ENCODE results near the gene GNAL. TPM values are rescaled to one million over a fixed set of nuclear protein-coding genes. Genes with fewer than 3 reads are reported as not detected.
"Not testable (repeated sequence)": the region's sequence is repeated elsewhere in the genome, so short reads cannot be mapped to it uniquely, and the experiment has no call there.

The GNAL gene
- total RNA-seq, 2 experiments from 2014 or later = 0.04 to 0.27 TPM

DNA sequence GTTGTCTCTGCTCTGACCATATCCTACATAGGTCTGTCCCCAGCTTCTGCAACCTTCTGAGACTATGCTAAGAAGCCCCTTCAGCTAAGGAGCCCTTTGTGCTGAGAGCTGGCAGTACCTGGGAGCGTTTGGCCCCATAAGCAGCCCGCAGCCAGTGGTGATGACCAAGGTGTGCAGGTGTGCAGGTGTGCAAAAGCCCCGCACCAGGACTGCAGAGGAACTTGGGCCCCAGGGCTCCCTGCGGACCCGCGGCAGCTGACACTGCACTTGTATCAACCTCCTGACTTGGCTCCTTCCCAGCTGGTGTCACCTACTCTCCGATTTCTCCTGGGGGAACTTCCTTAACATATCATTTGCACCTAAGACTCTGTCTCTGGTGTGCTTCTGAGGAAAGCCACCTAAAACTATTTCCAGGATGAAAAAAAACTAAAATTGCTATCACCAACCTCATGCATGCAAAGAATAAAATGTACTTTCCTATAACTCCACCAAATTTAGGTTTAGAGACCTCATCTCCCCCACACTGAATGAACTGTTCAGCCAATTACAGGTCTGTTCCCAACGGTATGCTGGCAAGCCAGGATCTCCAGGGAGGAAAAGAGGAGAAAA is 16.1 kb upstream of the GNAL start:
- ChIA-PET CTCF (no interaction called here), POLR2A (no interaction called here)
- Mint-ChIP-seq H3K4me1 (no peaks in the 10 kb centered on the region), H3K27ac (no peak overlapping the region), H3K27me3 (peaks cover 4% of the 10 kb centered on the region), H3K36me3 (ENCODE audit: low read depth) (no peaks in the 10 kb centered on the region), H3K9me3 (no peaks in the 10 kb centered on the region), H3K4me3 (no peak overlapping the region)
- no peak for DNase-seq

DNA sequence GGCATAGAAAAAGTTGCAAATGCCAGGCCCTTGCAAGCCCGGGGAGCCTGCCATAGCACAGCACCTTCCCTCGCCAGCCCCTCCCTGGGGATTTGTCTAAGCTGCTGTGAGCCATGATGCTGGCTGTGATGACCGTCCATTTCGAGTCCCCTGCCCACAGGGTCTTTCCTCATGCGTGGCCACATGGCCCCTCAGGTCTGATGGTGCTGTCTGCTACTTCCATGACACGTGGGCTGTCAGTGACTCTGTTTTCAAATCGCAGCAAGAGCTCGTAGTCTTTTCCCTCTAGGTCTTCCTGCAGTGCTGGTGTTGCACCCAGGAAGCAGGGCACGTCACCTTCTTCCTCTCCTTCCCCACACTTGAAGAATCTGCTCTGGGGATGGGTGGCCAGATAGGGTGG is 15.5 kb upstream of the GNAL start:
- ChIA-PET POLR2A (no interaction called here), CTCF (no interaction called here)
- Mint-ChIP-seq H3K4me1 (no peaks in the 10 kb centered on the region), H3K27ac (no peak overlapping the region), H3K9me3 (no peaks in the 10 kb centered on the region), H3K27me3 (peaks cover 6% of the 10 kb centered on the region), H3K4me3 (no peak overlapping the region), H3K36me3 (ENCODE audit: low read depth) (no peaks in the 10 kb centered on the region)
- DNase-seq = no peak

DNA sequence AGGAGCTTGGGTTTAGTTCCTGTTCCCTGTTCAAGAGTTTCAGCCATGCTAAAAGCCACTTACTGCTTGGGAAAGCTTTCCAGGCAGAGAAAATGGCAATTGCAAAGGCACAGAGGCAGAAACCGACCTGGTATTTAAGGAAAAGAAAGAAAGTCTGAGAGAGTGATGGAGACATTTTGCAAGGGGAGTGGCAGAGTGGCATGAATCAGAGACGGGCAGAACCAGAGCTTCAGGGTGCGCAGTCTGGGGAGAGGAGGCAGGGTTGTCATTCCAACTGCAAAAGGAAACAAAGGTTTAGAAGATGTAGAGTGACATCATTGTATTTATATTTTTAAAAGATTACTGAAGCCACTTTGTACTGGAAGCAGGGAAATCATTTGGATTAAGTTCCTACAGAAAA is 14.9 kb upstream of the GNAL start:
- POLR2A ChIA-PET = no interaction called here
- Mint-ChIP-seq H3K4me1 (no peaks in the 10 kb centered on the region), H3K36me3 (ENCODE audit: low read depth) (no peaks in the 10 kb centered on the region), H3K27ac (no peak overlapping the region), H3K4me3 (no peak overlapping the region), H3K9me3 (no peaks in the 10 kb centered on the region), H3K27me3 (peaks cover 11% of the 10 kb centered on the region)
- CTCF ChIA-PET = no interaction called here
- no peak for DNase-seq

DNA sequence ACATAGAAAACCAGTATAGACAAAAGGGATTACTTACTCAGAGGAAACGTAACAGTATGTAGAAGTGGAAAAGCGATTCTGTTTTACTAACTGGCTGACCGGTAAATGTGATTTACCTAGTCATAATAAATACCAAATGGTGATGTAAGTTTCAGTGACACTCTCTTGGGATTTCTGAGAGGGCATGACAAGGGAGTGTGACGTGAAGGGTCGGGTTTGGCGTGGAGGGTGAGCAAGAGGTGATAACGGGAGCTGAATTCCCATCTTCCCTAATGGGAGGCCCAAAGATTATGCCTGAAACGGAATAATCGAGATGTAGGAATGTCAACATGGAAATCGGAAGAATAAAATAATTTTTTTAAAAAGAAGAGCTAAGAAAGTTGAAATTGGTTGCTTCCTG is 12.7 kb upstream of the GNAL start:
- H3K9me3 Mint-ChIP-seq = no peaks in the 10 kb centered on the region
- peaks cover 17% of the 10 kb centered on the region for H3K27me3 Mint-ChIP-seq
- H3K4me3 Mint-ChIP-seq = no peak overlapping the region
- H3K27ac Mint-ChIP-seq = no peak overlapping the region
- CTCF ChIA-PET = interaction anchor here (2.0 kb wide), 1 partner anchor 10 kb away, joined by 6 read pairs; no protein-coding TSS in a partner anchor
- H3K36me3 Mint-ChIP-seq (ENCODE audit: low read depth) = no peaks in the 10 kb centered on the region
- no peak for DNase-seq
- POLR2A ChIA-PET = interaction anchor here (0.6 kb wide), 1 partner anchor 316 kb away, joined by 4 read pairs; no protein-coding TSS in a partner anchor
- no peaks in the 10 kb centered on the region for H3K4me1 Mint-ChIP-seq

DNA sequence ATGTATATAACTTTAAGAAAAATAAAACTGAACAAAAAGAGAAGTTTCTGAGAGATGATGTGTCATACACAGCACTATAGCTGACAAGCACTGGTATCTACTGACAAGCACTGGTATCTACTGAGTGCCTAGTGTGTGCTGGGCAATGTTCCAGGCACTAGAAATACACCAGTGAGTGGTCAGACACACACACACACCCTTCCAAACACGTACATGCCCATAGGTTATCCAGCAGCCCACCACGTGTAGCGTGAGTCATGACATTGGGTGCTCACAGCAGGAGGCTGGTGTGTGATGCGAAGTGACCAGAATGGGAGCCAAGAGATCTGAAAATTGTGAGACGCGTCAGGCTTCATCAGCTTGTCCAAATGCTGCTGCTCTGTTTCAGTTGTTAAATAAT is 12.2 kb upstream of the GNAL start:
- POLR2A ChIA-PET = interaction anchor here (0.6 kb wide), 1 partner anchor 316 kb away, joined by 4 read pairs; no protein-coding TSS in a partner anchor

DNA sequence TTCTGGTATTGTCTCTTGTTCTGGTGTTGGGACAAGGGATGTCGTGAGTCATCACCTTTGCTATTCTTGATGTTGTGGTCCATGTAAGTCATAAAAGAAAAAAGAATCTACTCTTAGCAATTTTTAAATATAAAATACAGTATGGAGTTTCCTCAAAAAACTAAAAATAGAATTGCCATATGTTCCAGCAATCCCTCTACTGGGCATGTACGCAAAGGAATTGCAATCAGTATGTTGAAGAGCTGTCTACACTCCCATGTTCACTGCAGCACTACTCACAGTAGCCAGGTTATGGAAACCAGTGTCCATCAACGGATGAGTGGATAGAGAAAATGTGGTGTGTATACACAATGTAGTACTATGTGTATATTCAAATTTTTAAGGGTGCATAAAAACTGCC is 10.9 kb upstream of the GNAL start:
- CTCF ChIA-PET = no interaction called here
- H3K36me3 Mint-ChIP-seq (ENCODE audit: low read depth) = no peaks in the 10 kb centered on the region
- no peaks in the 10 kb centered on the region for H3K9me3 Mint-ChIP-seq
- H3K27me3 Mint-ChIP-seq = peaks cover 27% of the 10 kb centered on the region
- POLR2A ChIA-PET = no interaction called here
- no peaks in the 10 kb centered on the region for H3K4me1 Mint-ChIP-seq
- DNase-seq = no peak
- H3K27ac Mint-ChIP-seq = no peak overlapping the region
- H3K4me3 Mint-ChIP-seq = no peak overlapping the region

More for the DNA sequence above, 12.2 kb upstream of the GNAL start:
- Mint-ChIP-seq H3K9me3 (no peaks in the 10 kb centered on the region), H3K36me3 (ENCODE audit: low read depth) (no peaks in the 10 kb centered on the region), H3K4me1 (no peaks in the 10 kb centered on the region), H3K27ac (no peak overlapping the region), H3K27me3 (peaks cover 17% of the 10 kb centered on the region), H3K4me3 (no peak overlapping the region)
- DNase-seq = no peak
- CTCF ChIA-PET = interaction anchor here (2.0 kb wide), 1 partner anchor 11 kb away, joined by 6 read pairs; no protein-coding TSS in a partner anchor

DNA sequence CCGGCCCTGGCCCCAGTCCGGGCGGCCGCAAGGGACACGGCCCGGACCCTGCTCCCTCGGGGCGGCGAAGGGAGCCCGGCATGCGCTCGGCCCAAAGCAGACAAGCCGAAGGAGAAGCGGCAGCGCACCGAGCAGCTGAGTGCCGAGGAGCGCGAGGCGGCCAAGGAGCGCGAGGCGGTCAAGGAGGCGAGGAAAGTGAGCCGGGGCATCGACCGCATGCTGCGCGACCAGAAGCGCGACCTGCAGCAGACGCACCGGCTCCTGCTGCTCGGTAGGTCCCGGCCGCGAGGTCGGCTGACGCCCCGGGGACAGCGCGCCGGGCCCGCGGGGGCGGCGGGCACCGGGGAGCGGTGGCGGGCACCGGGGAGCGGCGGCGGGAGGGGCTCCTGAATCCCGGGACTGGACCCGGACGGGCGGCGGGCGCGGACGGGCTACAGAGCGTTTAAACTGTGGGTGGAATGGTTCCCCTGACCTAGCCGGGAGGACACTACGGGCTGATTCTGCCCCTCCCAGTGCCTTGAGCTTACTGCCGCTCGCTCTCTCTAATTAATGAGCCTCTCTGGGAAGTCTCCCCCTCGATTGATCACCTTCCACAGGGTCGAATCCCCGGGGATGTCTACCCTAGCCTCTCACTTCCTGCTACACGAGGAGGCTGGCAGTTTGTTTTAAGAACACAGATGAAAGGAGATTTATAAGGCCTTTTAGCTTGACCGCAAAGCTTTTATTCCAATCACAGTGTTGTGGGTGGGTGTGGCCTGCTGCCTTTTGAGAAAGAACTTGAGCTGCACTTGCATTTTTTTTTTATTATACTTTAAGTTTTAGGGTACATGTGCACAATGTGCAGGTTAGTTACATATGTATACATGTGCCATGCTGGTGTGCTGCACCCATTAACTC is 853 bp downstream of the GNAL start:
- H3K4me1 Mint-ChIP-seq = peaks cover 10% of the 10 kb centered on the region
- no peaks in the 10 kb centered on the region for H3K9me3 Mint-ChIP-seq
- no peaks in the 10 kb centered on the region for H3K36me3 Mint-ChIP-seq (ENCODE audit: low read depth)
- H3K27me3 Mint-ChIP-seq = peaks cover 55% of the 10 kb centered on the region
- CTCF ChIA-PET = no interaction called here
- H3K27ac Mint-ChIP-seq = no peak overlapping the region
- H3K4me3 Mint-ChIP-seq = peak overlapping the region; percentile 54
- peak; percentile 12 for DNase-seq
- POLR2A ChIA-PET = no interaction called here

DNA sequence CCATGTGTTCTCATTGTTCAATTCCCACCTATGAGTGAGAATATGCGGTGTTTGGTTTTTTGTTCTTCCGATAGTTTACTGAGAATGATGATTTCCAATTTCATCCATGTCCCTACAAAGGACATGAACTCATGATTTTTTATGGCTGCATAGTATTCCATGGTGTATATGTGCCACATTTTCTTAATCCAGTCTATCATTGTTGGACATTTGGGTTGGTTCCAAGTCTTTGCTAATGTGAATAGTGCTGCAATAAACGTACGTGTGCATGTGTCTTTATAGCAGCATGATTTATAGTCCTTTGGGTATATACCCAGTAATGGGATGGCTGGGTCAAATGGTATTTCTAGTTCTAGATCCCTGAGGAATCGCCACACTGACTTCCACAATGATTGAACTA is 1.6 kb downstream of the GNAL start:
- POLR2A ChIA-PET; H3K9me3 Mint-ChIP-seq; H3K36me3 Mint-ChIP-seq (ENCODE audit: low read depth); DNase-seq; H3K27ac Mint-ChIP-seq; CTCF ChIA-PET; H3K4me3 Mint-ChIP-seq: not testable (repeated sequence)
- H3K27me3 Mint-ChIP-seq = peaks cover 53% of the 10 kb centered on the region
- peaks cover 10% of the 10 kb centered on the region for H3K4me1 Mint-ChIP-seq

DNA sequence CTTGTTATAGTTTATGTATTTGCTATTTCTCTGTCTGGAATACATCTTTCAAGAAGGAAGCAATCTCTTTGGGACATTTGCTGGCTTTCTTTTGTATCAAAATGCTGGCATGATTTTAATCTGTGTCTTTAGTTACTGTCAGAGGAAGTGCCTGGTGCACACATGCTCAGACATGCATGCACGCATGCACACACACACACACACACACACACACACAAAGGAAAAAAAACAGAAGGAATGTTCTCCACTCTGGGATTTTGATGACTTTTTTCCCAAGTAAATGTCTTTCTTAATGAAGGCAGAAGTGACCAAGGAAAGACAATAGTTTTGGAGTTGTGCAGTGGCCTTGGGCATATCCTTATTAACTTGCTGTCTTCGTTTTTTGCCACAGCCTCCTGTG is 6.7 kb downstream of the GNAL start:
- DNase-seq = no peak
- Mint-ChIP-seq H3K4me3 (no peak overlapping the region), H3K36me3 (ENCODE audit: low read depth) (no peaks in the 10 kb centered on the region), H3K27me3 (peaks cover 18% of the 10 kb centered on the region), H3K9me3 (no peaks in the 10 kb centered on the region), H3K27ac (no peak overlapping the region), H3K4me1 (no peaks in the 10 kb centered on the region)
- ChIA-PET CTCF (no interaction called here), POLR2A (no interaction called here)

DNA sequence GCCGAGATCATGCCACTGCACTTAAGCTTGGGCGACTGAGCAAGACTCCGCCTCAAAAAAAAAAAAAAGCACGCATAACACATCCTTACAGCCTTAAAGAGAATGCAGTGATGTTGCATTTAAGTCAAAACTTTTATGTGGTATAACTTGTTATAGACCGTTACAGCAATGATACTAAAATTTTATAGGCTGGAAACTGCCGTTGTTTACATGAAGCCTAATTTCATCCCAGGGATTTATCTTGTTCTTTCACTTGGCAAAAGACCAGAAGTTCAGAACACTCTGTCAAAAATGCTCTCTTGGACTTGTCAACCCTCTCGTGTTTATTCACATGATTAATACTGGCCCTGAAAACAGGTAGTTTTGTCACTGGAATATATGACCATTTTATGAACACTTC is 7.4 kb downstream of the GNAL start:
- CTCF ChIA-PET = no interaction called here
- no peak for DNase-seq
- H3K4me3 Mint-ChIP-seq = no peak overlapping the region
- no peaks in the 10 kb centered on the region for H3K9me3 Mint-ChIP-seq
- POLR2A ChIA-PET = no interaction called here
- H3K4me1 Mint-ChIP-seq = no peaks in the 10 kb centered on the region
- no peak overlapping the region for H3K27ac Mint-ChIP-seq
- no peaks in the 10 kb centered on the region for H3K36me3 Mint-ChIP-seq (ENCODE audit: low read depth)
- H3K27me3 Mint-ChIP-seq = peaks cover 18% of the 10 kb centered on the region

DNA sequence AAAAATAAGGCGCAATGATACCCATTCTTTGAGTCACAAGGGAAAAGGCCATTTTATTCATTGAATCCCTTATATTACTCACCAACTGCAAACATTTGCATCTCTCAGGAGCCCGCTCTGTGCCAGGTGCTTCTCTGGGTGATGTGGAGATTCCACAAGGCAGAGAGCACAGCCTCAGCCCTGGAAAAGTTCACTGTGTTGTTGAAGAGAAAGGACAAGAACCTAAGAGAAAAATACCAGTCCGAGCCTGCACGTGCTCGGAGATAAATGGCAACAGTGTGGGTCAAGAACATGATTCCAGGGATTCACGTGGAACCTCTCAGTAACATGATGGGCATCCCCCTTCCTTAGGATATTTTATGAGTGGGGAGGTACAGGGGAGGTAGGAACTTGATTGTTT is 11.8 kb downstream of the GNAL start:
- ChIA-PET POLR2A (no interaction called here), CTCF (no interaction called here)
- no peaks in the 10 kb centered on the region for H3K9me3 Mint-ChIP-seq
- H3K4me3 Mint-ChIP-seq = no peak overlapping the region
- H3K36me3 Mint-ChIP-seq (ENCODE audit: low read depth) = no peaks in the 10 kb centered on the region
- H3K4me1 Mint-ChIP-seq = no peaks in the 10 kb centered on the region
- DNase-seq = no peak
- H3K27ac Mint-ChIP-seq = no peak overlapping the region
- H3K27me3 Mint-ChIP-seq = no peaks in the 10 kb centered on the region

DNA sequence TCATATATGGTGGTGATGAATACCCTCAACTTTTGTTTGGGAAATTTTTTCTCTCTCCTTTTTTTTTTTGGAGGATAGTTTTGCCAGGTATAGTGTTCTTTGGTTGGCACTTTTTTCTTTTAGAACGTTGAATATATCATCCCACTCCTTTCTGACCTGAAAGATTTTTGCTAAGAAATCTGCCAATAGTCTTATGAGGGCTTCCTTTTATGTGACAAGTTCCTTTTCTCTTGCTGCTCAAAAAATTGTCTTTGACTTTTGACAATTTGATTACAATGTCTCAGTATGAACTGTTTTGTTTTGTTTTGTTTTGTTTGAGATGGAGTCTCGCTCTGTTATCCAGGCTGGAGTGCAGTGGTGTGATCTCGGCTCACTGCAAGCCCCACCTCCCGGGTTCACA is 21.5 kb downstream of the GNAL start:
- ChIA-PET CTCF (no interaction called here), POLR2A (no interaction called here)
- H3K4me1 Mint-ChIP-seq = no peaks in the 10 kb centered on the region
- H3K27ac Mint-ChIP-seq = no peak overlapping the region
- no peak overlapping the region for H3K4me3 Mint-ChIP-seq
- no peaks in the 10 kb centered on the region for H3K9me3 Mint-ChIP-seq
- H3K27me3 Mint-ChIP-seq = peaks cover 23% of the 10 kb centered on the region
- no peak for DNase-seq
- no peaks in the 10 kb centered on the region for H3K36me3 Mint-ChIP-seq (ENCODE audit: low read depth)

DNA sequence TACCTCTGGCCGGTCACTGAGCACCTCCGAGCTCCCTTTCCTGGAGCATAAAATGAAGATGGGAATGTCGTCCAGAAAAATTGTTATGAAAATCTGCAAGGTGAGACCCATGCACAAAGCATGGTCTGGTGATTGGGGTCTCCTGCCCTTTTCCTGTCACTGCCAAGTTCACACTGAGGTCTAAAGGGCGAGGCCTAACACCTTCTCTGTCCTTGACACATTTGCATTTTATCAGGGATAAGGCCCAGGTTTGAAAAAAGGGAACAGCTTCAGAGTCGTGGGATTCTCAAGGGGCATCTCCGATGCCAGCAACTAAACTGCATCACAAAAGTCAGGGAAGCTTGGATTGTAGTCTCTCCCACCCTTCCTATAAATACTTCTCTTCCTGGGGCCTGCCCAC is 24.7 kb downstream of the GNAL start:
- Mint-ChIP-seq H3K27me3 (peaks cover 22% of the 10 kb centered on the region), H3K36me3 (ENCODE audit: low read depth) (no peaks in the 10 kb centered on the region), H3K4me1 (no peaks in the 10 kb centered on the region), H3K27ac (no peak overlapping the region), H3K4me3 (no peak overlapping the region), H3K9me3 (no peaks in the 10 kb centered on the region)
- ChIA-PET POLR2A (no interaction called here), CTCF (no interaction called here)
- DNase-seq = no peak

Measured in activated CD4-positive, alpha-beta T cell treated with anti-CD3 and anti-CD28 coated beads, Interleukin-2, amount 10 ng/mL, durations not matched to agents 7 days and 5 days (primary cell).